B cell (primary cell): Measurements from ENCODE around the gene CDC20B. TPM values are rescaled to one million over a fixed set of nuclear protein-coding genes. Genes with fewer than 3 reads are reported as not detected.
"Not testable (repeated sequence)": the region's sequence is repeated elsewhere in the genome, so short reads cannot be mapped to it uniquely, and the experiment has no call there.

Experiments used
- ATAC-seq: fragments of 200-7000 bp; cut with Tn5 transposase; one replicate; pipeline ENCODE4 v1.10.0; 2021; ENCODE audit warnings: low read depth, mild to moderate bottlenecking, moderate number of reproducible peaks, moderate library complexity
- CTCF ChIA-PET: fragments of 350-600 bp; sonication (Branson Sonifier 250); formaldehyde crosslinking; loops from one replicate; lab custom pipeline; 2021; ENCODE audit warnings: antibody characterized with exemption, inconsistent platforms; lab: Charles Lee
- POLR2A ChIA-PET: fragments of 350-600 bp; sonication (Branson Sonifier 250); formaldehyde crosslinking; loops from one replicate; lab custom pipeline; 2021; ENCODE audit warnings: antibody characterized with exemption; lab: Charles Lee
- DNase-seq: peaks from one replicate; pipeline ENCODE4 v3.0.0; 2013
- H2AFZ ChIP-seq: 2 replicates; pipeline ENCODE4 v1.6.1; 2012; ENCODE audit warnings: mild to moderate bottlenecking, low read depth, low read length; ENCODE audit not compliant: insufficient read depth, poor library complexity, severe bottlenecking
- H3K27ac ChIP-seq, 2 donors: 1 replicate in 1 of 2; 2 replicates in 1 of 2; pipeline ENCODE4 v1.5.1; 2012 to 2013; ENCODE audit warnings: low read length in 2 of 2, mild to moderate bottlenecking in 2 of 2, moderate library complexity in 1 of 2
- H3K27me3 ChIP-seq, 4 experiments: fragments of 200-600 bp in 1 of 4; sonication (generic) in 1 of 4; replicated peaks in 1 of 4; 1 replicate in 2 of 4; 2 replicates in 2 of 4; pipeline versions ENCODE4 v1.6.1 to v1.7.0; 2013 to 2016; ENCODE audit warnings: low read length in 3 of 4, mild to moderate bottlenecking in 2 of 4, mixed read lengths in 1 of 4, moderate library complexity in 1 of 4; ENCODE audit not compliant: insufficient read depth in 4 of 4, control insufficient read depth in 3 of 4; ENCODE audit errors: control extremely low read depth in 1 of 4
- H3K36me3 ChIP-seq, 2 experiments: replicated peaks in 1 of 2; 1 replicate in 1 of 2; 2 replicates in 1 of 2; pipeline versions ENCODE4 v1.6.1 to v1.7.1; 2013; ENCODE audit warnings: low read length in 1 of 2; ENCODE audit not compliant: insufficient read depth in 2 of 2, control insufficient read depth in 1 of 2; ENCODE audit errors: control extremely low read depth in 1 of 2, extremely low read depth in 1 of 2
- H3K4me1 ChIP-seq, 2 donors: fragments of 200-600 bp in 1 of 2; sonication (generic) in 1 of 2; 1 replicate in 1 of 2; 2 replicates in 1 of 2; pipeline versions ENCODE4 v1.5.1 to v1.6.1; 2013 to 2017; ENCODE audit warnings: low read length in 2 of 2; ENCODE audit not compliant: control insufficient read depth in 2 of 2, insufficient read depth in 2 of 2
- H3K4me2 ChIP-seq: replicated peaks from 2 replicates; pipeline ENCODE3; 2012; ENCODE audit warnings: mild to moderate bottlenecking, low read depth, low read length; ENCODE audit not compliant: poor library complexity, severe bottlenecking
- H3K4me3 ChIP-seq, 5 experiments: fragments of 200-600 bp in 1 of 5; sonication (generic) in 1 of 5; 1 replicate in 3 of 5; 2 replicates in 2 of 5; pipeline versions ENCODE4 v1.5.1 to v1.7.0; 2011 to 2016; ENCODE audit warnings: low read length in 4 of 5, mild to moderate bottlenecking in 4 of 5, low read depth in 2 of 5, control low read depth in 1 of 5, moderate library complexity in 1 of 5; ENCODE audit not compliant: insufficient read depth in 1 of 5; ENCODE audit errors: control extremely low read depth in 1 of 5, extremely low read depth in 1 of 5
- H3K79me2 ChIP-seq: fragments of 200-600 bp; sonication (generic); one replicate; pipeline ENCODE4 v1.6.0; 2016; ENCODE audit warnings: low read length; ENCODE audit not compliant: control insufficient read depth, insufficient read depth
- H3K9ac ChIP-seq: fragments of 200-600 bp; sonication (generic); 2 replicates; pipeline ENCODE4 v1.6.1; 2017; ENCODE audit warnings: mild to moderate bottlenecking, low read length, moderate library complexity
- H3K9me3 ChIP-seq, 3 donors: one replicate each; pipeline versions ENCODE4 v1.6.1 to v1.7.1; 2013; ENCODE audit warnings: low read length in 2 of 3; ENCODE audit not compliant: control insufficient read depth in 2 of 3, insufficient read depth in 1 of 3; ENCODE audit errors: control extremely low read depth in 1 of 3
- H4K20me1 ChIP-seq: 2 replicates; pipeline ENCODE4 v1.6.0; 2012; ENCODE audit warnings: mild to moderate bottlenecking, low read length; ENCODE audit not compliant: insufficient read depth, control insufficient read depth, poor library complexity, severe bottlenecking
- H3K27ac Mint-ChIP-seq: one replicate; pipeline ENCODE4 v1.8.0; 2021; ENCODE audit warnings: mixed read lengths
- H3K27me3 Mint-ChIP-seq: one replicate; pipeline ENCODE4 v1.8.0; 2021; ENCODE audit warnings: mixed read lengths
- H3K4me1 Mint-ChIP-seq: one replicate; pipeline ENCODE4 v1.8.0; 2021; ENCODE audit warnings: mixed read lengths
- H3K4me3 Mint-ChIP-seq: one replicate; pipeline ENCODE4 v1.8.0; 2021; ENCODE audit warnings: mixed read lengths
- H3K9me3 Mint-ChIP-seq: one replicate; pipeline ENCODE4 v1.8.0; 2022; ENCODE audit warnings: mixed read lengths; ENCODE audit not compliant: insufficient read depth
- CTCF ChIP-seq: fragments of 200-600 bp; IDR thresholded peaks from one replicate; pipeline ENCODE4 v1.8.0; 2022; ENCODE audit warnings: antibody characterized with exemption, mild to moderate bottlenecking
- EZH2 ChIP-seq: IDR thresholded peaks from 2 replicates; pipeline ENCODE4 v1.6.1; 2012; ENCODE audit warnings: borderline replicate concordance, low read depth, mild to moderate bottlenecking, moderate library complexity, low read length; ENCODE audit not compliant: insufficient read depth, poor library complexity, severe bottlenecking
- WGBS: methylation state at CpG from one replicate; pipeline ENCODE4 v1.1.5; 2013; ENCODE audit warnings: missing lambda C conversion rate; ENCODE audit not compliant: insufficient coverage; 5-methylcytosine and 5-hydroxymethylcytosine counted together
- intact Hi-C: fragments of 100-400 bp; cut with micrococcal nuclease; formaldehyde crosslinking; loops from one replicate; pipeline ENCODE4 v1.10.0; 2022
- polyA plus RNA-seq: library from polyadenylated mRNA; depleted of rRNA; stranded (reverse); fragments of >200 nt; gene quantifications from 2 replicates; pipeline ENCODE4 v1.2.3, GENCODE V29; 2012
- total RNA-seq, 2 donors: library from RNA; stranded (reverse); fragments of 120-200 nt in 1 of 2; gene quantifications; 1 replicate in 1 of 2; 2 replicates in 1 of 2; pipeline versions ENCODE4 v1.2.3 to v1.2.4, GENCODE V29; 2013 to 2022

The CDC20B gene
- total and polyA plus RNA-seq, 2 donors (not counting 1 experiment from before 2014, with no cell fraction given), result 0.09 TPM; not detected in 1

DNA sequence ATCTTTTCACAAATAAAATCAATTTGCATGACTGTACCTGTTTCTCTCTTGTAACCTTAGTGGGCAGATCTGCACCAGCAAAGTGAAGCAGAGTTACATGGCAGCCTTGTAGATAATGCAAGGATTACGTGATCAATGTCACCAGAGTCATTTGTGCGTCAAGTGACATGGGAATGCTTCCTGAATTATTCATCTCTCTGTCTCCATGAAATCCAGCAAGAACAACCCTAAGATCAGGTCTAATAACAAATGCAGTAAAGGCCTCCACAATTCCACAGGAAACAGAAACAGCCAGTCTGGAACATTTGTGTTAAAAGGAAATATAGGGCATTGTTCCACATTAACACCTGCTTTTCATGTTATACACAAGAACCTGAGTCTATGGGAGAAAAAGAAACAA is 62.8 kb downstream of the CDC20B start:
- ChIA-PET CTCF (no interaction called here), POLR2A (no interaction called here)
- Mint-ChIP-seq H3K27ac (no peak overlapping the region), H3K9me3 (no peaks in the 10 kb centered on the region), H3K4me1 (no peaks in the 10 kb centered on the region), H3K4me3 (no peak overlapping the region), H3K27me3 (peaks cover 10% of the 10 kb centered on the region)
- no peak overlapping the region for H3K27ac ChIP-seq
- DNase-seq (no peak), ATAC-seq (no peak)
- no peak overlapping the region for H3K4me3 ChIP-seq
- H3K27me3 ChIP-seq, result peaks cover 0 to 3% (median 0%) of the 10 kb centered on the region in 4 experiments
- TF ChIP-seq CTCF, result no peak
- no peak for TF ChIP-seq EZH2
- intact Hi-C loops, result no loop called here
- no peak overlapping the region for H2AFZ ChIP-seq
- no peak overlapping the region for H3K9ac ChIP-seq
- no peaks in the 10 kb centered on the region for H3K36me3 ChIP-seq
- WGBS, result 92% methylated on average over 2 of the region's 2 CpGs
- H3K79me2 ChIP-seq, result no peaks in the 10 kb centered on the region
- H4K20me1 ChIP-seq, result no peaks in the 10 kb centered on the region
- H3K4me1 ChIP-seq, result no peaks in the 10 kb centered on the region
- no peaks in the 10 kb centered on the region for H3K9me3 ChIP-seq
- H3K4me2 ChIP-seq, result no peak overlapping the region

DNA sequence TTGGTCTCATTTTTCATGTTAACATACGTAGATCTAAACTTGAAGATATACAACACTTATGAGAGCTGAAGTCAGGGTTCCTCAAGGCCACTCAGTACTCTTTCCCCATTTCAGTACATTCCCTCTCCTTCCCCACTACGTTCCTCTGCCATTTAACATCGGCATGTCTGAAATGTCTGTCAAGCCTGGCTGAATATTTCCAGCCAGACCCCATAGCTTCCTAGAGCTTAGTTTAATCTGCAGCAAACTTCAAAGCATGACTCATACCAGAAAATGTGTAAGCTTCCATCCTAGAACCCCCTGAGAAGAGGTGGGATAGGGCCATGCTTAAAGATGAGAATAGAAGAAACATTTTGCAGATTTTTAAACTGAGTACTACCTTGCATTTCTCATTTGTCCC is 64.3 kb downstream of the CDC20B start:
- Histone ChIP-seq H3K4me3 (no peak overlapping the region), H3K27me3 (peaks cover 0 to 3% (median 1%) of the 10 kb centered on the region in 4 experiments), H3K27ac (no peak overlapping the region), H2AFZ (no peak overlapping the region), H4K20me1 (no peaks in the 10 kb centered on the region), H3K36me3 (no peaks in the 10 kb centered on the region), H3K9ac (no peak overlapping the region), H3K79me2 (no peaks in the 10 kb centered on the region), H3K9me3 (no peaks in the 10 kb centered on the region), H3K4me1 (no peaks in the 10 kb centered on the region), H3K4me2 (no peak overlapping the region)
- Mint-ChIP-seq H3K27ac (no peak overlapping the region), H3K4me1 (no peaks in the 10 kb centered on the region), H3K27me3 (peaks cover 14% of the 10 kb centered on the region), H3K9me3 (no peaks in the 10 kb centered on the region), H3K4me3 (no peak overlapping the region)
- ChIA-PET POLR2A (no interaction called here), CTCF (no interaction called here)
- intact Hi-C loops, result no loop called here
- DNase-seq, result no peak
- no peak for ATAC-seq
- WGBS, result 100% methylated on average over 2 of the region's 3 CpGs
- TF ChIP-seq EZH2 (no peak), CTCF (no peak)

DNA sequence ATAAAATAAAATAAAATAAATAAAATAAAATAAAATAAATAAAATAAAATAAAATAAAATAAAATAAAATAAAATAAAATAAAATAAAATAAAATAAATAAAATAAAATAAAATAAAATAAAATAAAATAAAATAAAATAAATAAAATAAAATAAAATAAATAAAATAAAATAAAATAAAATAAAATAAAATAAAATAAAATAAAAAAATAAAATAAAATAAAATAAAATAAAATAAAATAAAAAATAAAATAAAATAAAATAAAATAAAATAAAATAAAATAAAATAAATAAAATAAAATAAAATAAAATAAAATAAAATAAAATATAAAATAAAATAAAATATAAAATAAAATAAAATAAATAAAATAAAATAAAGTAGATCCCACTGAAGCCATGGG is 67.0 kb downstream of the CDC20B start:
- H3K9ac ChIP-seq, H3K4me3 Mint-ChIP-seq, H3K4me1 ChIP-seq, CTCF ChIA-PET, H3K79me2 ChIP-seq, ATAC-seq, H4K20me1 ChIP-seq, H3K4me3 ChIP-seq, DNase-seq, H3K36me3 ChIP-seq, H3K27me3 ChIP-seq, H3K27ac Mint-ChIP-seq, H3K9me3 Mint-ChIP-seq, H2AFZ ChIP-seq, H3K27ac ChIP-seq, intact Hi-C loops, H3K9me3 ChIP-seq, POLR2A ChIA-PET, H3K4me2 ChIP-seq: not testable (repeated sequence)
- peaks cover 13% of the 10 kb centered on the region for H3K27me3 Mint-ChIP-seq
- peaks cover 12% of the 10 kb centered on the region for H3K4me1 Mint-ChIP-seq
